HEK293 (cell line): ENCODE results near the gene SPATA12.

Experiments used
- CTCF ChIA-PET: fragments of 350-600 bp; formaldehyde crosslinking; extraction: SDS; loops from one replicate; lab custom pipeline; 2021; ENCODE audit warnings: antibody characterized with exemption; lab: Yijun Ruan, JAX
- POLR2A ChIA-PET: fragments of 300-600 bp; formaldehyde crosslinking; extraction: SDS; loops from one replicate; lab custom pipeline; 2020; ENCODE audit warnings: antibody characterized with exemption, inconsistent platforms; lab: Yijun Ruan, JAX
- H3K27ac ChIP-seq: fragments of 200-500 bp; sonication (Bioruptor generic); 2 replicates; pipeline ENCODE4 v1.5.1; 2014; ENCODE audit warnings: low read depth, low read length, control low read depth, inconsistent platforms; ENCODE audit errors: extremely low read depth
- H3K36me3 ChIP-seq, 2 experiments: fragments of 200-500 bp in 1 of 2; sonication (Bioruptor generic) in 1 of 2; 1 replicate in 1 of 2; 2 replicates in 1 of 2; pipeline ENCODE4 v1.5.1; 2014 to 2017; ENCODE audit warnings: inconsistent platforms in 2 of 2, low read length in 2 of 2; ENCODE audit not compliant: control insufficient read depth in 2 of 2, insufficient read depth in 1 of 2
- H3K4me1 ChIP-seq: fragments of 200-500 bp; sonication (Bioruptor generic); 2 replicates; pipeline ENCODE4 v1.5.1; 2014; ENCODE audit warnings: mild to moderate bottlenecking, low read length, inconsistent platforms; ENCODE audit not compliant: control insufficient read depth, insufficient read depth
- H3K4me3 ChIP-seq: 2 replicates; pipeline ENCODE4 v1.5.1; 2011; ENCODE audit warnings: low read depth, mild to moderate bottlenecking, control low read depth, low read length, moderate library complexity
- H3K9me3 ChIP-seq: fragments of 200-500 bp; sonication (Bioruptor generic); 2 replicates; pipeline ENCODE4 v1.5.1; 2014; ENCODE audit warnings: low read depth, low read length, inconsistent platforms; ENCODE audit not compliant: control insufficient read depth, insufficient read depth
- GLI4 ChIP-seq: fragments of 450-650 bp; formaldehyde crosslinking; IDR thresholded peaks from 2 replicates; pipeline ENCODE4 v1.5.1; 2016; ENCODE audit warnings: missing biosample characterization, missing genetic modification characterization
- HOXA7 ChIP-seq: sonication (generic); formaldehyde crosslinking; IDR thresholded peaks from 2 replicates; pipeline ENCODE4 v1.8.1; 2022; ENCODE audit warnings: missing genetic modification reagents, borderline replicate concordance
- OSR2 ChIP-seq: fragments of 450-650 bp; formaldehyde crosslinking; IDR thresholded peaks from 2 replicates; pipeline ENCODE4 v1.5.1; 2016; ENCODE audit warnings: missing biosample characterization, missing genetic modification characterization
- SCRT1 ChIP-seq: fragments of 450-650 bp; formaldehyde crosslinking; IDR thresholded peaks from 2 replicates; pipeline ENCODE4 v1.5.1; 2016; ENCODE audit warnings: missing biosample characterization, missing genetic modification characterization, borderline replicate concordance
- SCRT2 ChIP-seq: fragments of 450-650 bp; formaldehyde crosslinking; IDR thresholded peaks from 2 replicates; pipeline ENCODE4 v1.5.1; 2016; ENCODE audit warnings: missing biosample characterization, missing genetic modification characterization
- SETDB1 ChIP-seq: IDR thresholded peaks from one replicate; pipeline ENCODE4 v1.6.1; 2017; ENCODE audit warnings: mild to moderate bottlenecking, low read length, moderate library complexity, mixed read lengths; ENCODE audit not compliant: insufficient read length
- ZBTB7A ChIP-seq: fragments of 450-650 bp; formaldehyde crosslinking; IDR thresholded peaks from 2 replicates; pipeline ENCODE4 v1.5.1; 2016; ENCODE audit warnings: low read depth, missing biosample characterization, missing genetic modification characterization
- ZNF121 ChIP-seq: fragments of 450-650 bp; formaldehyde crosslinking; IDR thresholded peaks from 2 replicates; pipeline ENCODE4 v1.5.1; 2016; ENCODE audit warnings: missing biosample characterization, missing genetic modification characterization
- ZNF132 ChIP-seq: fragments of 450-650 bp; formaldehyde crosslinking; IDR thresholded peaks from 2 replicates; pipeline ENCODE4 v1.5.1; 2017; ENCODE audit warnings: missing biosample characterization, missing genetic modification characterization, borderline replicate concordance
- ZNF221 ChIP-seq: fragments of 450-650 bp; formaldehyde crosslinking; IDR thresholded peaks from 2 replicates; pipeline ENCODE4 v1.5.1; 2017; ENCODE audit warnings: missing biosample characterization, missing genetic modification characterization, borderline replicate concordance
- ZNF404 ChIP-seq: fragments of 450-650 bp; formaldehyde crosslinking; IDR thresholded peaks from 2 replicates; pipeline ENCODE4 v1.5.1; 2017; ENCODE audit warnings: missing biosample characterization, missing genetic modification characterization
- ZNF426 ChIP-seq: fragments of 450-650 bp; formaldehyde crosslinking; IDR thresholded peaks from 2 replicates; pipeline ENCODE4 v1.5.1; 2017; ENCODE audit warnings: missing biosample characterization, missing genetic modification characterization, mild to moderate bottlenecking, inconsistent platforms, moderate library complexity
- ZNF48 ChIP-seq: fragments of 450-650 bp; formaldehyde crosslinking; IDR thresholded peaks from 2 replicates; pipeline ENCODE4 v1.5.1; 2016; ENCODE audit warnings: missing biosample characterization, missing genetic modification characterization
- ZNF600 ChIP-seq: fragments of 450-650 bp; formaldehyde crosslinking; IDR thresholded peaks from 2 replicates; pipeline ENCODE4 v1.5.1; 2016; ENCODE audit warnings: missing biosample characterization, missing genetic modification characterization
- ZNF629 ChIP-seq: fragments of 450-650 bp; formaldehyde crosslinking; IDR thresholded peaks from 2 replicates; pipeline ENCODE4 v1.5.1; 2017; ENCODE audit warnings: missing biosample characterization, missing genetic modification characterization
- ZNF654 ChIP-seq: fragments of 450-650 bp; formaldehyde crosslinking; IDR thresholded peaks from 2 replicates; pipeline ENCODE4 v1.5.1; 2016; ENCODE audit warnings: low read depth, missing biosample characterization, missing genetic modification characterization
- ZNF664 ChIP-seq: fragments of 450-650 bp; formaldehyde crosslinking; IDR thresholded peaks from 2 replicates; pipeline ENCODE4 v1.5.1; 2016; ENCODE audit warnings: missing biosample characterization, missing genetic modification characterization
- TF ChIP-seq, protein P1 (sequence below): fragments of 450-650 bp; formaldehyde crosslinking; IDR thresholded peaks from 2 replicates; pipeline ENCODE4 v1.5.1; 2017; ENCODE audit warnings: missing biosample characterization, missing genetic modification characterization
- TF ChIP-seq, protein P2 (sequence below): fragments of 450-650 bp; formaldehyde crosslinking; IDR thresholded peaks from 2 replicates; pipeline ENCODE4 v1.5.1; 2016; ENCODE audit warnings: missing biosample characterization, missing genetic modification characterization
- TF ChIP-seq, protein P3 (sequence below): fragments of 450-650 bp; formaldehyde crosslinking; IDR thresholded peaks from 2 replicates; pipeline ENCODE4 v1.5.1; 2016; ENCODE audit warnings: missing biosample characterization, missing genetic modification characterization
- TF ChIP-seq, protein P4 (sequence below): fragments of 450-650 bp; formaldehyde crosslinking; IDR thresholded peaks from 2 replicates; pipeline ENCODE4 v1.5.1; 2016; ENCODE audit warnings: missing biosample characterization, missing genetic modification characterization
- TF ChIP-seq, protein P5 (sequence below): sonication (generic); formaldehyde crosslinking; IDR thresholded peaks from 2 replicates; pipeline ENCODE4 v1.8.1; 2022; ENCODE audit warnings: mild to moderate bottlenecking, moderate library complexity, missing genetic modification reagents

The SPATA12 gene

DNA sequence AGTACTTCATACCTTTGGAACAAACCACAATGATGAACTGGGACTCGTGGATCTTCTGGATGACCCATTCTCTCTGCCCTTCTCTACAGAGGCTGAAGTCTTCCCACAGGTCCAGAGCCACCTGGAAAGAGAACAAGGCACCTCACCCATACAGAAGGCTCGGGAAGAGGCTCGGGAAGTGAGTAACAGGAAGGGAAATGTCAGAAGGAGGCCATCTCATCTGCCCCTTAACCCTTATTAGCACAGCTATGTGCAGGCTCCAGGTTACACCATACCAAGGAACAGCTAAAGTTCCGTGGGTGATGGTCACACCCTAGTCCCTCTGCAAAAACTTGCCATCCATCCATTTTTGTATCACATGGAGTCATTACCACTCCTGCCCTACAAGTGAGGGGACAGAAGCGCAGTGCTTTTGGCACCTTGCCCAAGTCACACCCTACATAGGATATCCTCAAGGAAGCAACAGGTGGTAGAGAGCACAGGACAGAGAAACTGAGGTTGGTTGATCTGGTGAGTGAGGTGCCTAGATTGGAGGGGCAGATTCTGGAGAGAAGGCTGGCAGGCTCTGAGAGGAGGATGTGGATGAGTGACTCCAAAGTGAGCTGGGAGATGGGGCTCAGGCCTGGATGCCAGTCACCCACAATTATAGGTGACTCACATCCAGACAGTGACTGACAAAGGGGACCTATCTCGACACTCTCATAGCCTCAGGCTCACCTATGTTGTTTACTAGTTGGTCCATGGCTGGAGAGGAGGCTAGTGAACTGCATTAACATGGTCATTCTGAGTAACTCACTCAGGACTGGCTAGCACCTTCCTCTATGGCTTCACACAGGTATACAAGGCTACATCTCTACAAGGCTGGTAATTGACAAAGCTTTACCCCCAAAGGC lies 38.2 kb downstream of the SPATA12 start:
- Histone ChIP-seq H3K27ac (no peak overlapping the region), H3K4me1 (no peaks in the 10 kb centered on the region), H3K4me3 (no peak overlapping the region), H3K9me3 (no peaks in the 10 kb centered on the region), H3K36me3 (peaks cover 0 to 27% of the 10 kb centered on the region in 2 experiments; a peak in 1 of 3 replicates)
- ChIA-PET CTCF (interaction anchor here (0.5 to 3.5 kb wide), 12 partner anchors 10 to 1207 kb away, joined by 3 to 19 read pairs (median 4); partner anchors contain the start of genes HTD2 and RPP14), POLR2A (no interaction called here)
- TF ChIP-seq, protein P1, sequence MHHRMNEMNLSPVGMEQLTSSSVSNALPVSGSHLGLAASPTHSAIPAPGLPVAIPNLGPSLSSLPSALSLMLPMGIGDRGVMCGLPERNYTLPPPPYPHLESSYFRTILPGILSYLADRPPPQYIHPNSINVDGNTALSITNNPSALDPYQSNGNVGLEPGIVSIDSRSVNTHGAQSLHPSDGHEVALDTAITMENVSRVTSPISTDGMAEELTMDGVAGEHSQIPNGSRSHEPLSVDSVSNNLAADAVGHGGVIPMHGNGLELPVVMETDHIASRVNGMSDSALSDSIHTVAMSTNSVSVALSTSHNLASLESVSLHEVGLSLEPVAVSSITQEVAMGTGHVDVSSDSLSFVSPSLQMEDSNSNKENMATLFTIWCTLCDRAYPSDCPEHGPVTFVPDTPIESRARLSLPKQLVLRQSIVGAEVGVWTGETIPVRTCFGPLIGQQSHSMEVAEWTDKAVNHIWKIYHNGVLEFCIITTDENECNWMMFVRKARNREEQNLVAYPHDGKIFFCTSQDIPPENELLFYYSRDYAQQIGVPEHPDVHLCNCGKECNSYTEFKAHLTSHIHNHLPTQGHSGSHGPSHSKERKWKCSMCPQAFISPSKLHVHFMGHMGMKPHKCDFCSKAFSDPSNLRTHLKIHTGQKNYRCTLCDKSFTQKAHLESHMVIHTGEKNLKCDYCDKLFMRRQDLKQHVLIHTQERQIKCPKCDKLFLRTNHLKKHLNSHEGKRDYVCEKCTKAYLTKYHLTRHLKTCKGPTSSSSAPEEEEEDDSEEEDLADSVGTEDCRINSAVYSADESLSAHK (tag by site-specific recombination), result no peak
- TF ChIP-seq SCRT1 (tag by site-specific recombination) (peak; percentile 73; the same call in 1 of the 2 replicates), SCRT2 (tag by site-specific recombination) (peak; percentile 93), ZNF121 (tag by site-specific recombination) (no peak), ZNF426 (tag by site-specific recombination) (no peak), SETDB1 (no peak), ZNF132 (tag by site-specific recombination) (no peak), ZBTB7A (no peak), ZNF600 (no peak), ZNF664 (tag by site-specific recombination) (no peak), OSR2 (tag by site-specific recombination) (no peak), ZNF629 (no peak)
- TF ChIP-seq, protein P2, sequence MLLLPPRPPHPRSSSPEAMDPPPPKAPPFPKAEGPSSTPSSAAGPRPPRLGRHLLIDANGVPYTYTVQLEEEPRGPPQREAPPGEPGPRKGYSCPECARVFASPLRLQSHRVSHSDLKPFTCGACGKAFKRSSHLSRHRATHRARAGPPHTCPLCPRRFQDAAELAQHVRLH (tag by site-specific recombination), result no peak
- TF ChIP-seq, protein P3, sequence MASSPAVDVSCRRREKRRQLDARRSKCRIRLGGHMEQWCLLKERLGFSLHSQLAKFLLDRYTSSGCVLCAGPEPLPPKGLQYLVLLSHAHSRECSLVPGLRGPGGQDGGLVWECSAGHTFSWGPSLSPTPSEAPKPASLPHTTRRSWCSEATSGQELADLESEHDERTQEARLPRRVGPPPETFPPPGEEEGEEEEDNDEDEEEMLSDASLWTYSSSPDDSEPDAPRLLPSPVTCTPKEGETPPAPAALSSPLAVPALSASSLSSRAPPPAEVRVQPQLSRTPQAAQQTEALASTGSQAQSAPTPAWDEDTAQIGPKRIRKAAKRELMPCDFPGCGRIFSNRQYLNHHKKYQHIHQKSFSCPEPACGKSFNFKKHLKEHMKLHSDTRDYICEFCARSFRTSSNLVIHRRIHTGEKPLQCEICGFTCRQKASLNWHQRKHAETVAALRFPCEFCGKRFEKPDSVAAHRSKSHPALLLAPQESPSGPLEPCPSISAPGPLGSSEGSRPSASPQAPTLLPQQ, result no peak
- TF ChIP-seq, protein P4, sequence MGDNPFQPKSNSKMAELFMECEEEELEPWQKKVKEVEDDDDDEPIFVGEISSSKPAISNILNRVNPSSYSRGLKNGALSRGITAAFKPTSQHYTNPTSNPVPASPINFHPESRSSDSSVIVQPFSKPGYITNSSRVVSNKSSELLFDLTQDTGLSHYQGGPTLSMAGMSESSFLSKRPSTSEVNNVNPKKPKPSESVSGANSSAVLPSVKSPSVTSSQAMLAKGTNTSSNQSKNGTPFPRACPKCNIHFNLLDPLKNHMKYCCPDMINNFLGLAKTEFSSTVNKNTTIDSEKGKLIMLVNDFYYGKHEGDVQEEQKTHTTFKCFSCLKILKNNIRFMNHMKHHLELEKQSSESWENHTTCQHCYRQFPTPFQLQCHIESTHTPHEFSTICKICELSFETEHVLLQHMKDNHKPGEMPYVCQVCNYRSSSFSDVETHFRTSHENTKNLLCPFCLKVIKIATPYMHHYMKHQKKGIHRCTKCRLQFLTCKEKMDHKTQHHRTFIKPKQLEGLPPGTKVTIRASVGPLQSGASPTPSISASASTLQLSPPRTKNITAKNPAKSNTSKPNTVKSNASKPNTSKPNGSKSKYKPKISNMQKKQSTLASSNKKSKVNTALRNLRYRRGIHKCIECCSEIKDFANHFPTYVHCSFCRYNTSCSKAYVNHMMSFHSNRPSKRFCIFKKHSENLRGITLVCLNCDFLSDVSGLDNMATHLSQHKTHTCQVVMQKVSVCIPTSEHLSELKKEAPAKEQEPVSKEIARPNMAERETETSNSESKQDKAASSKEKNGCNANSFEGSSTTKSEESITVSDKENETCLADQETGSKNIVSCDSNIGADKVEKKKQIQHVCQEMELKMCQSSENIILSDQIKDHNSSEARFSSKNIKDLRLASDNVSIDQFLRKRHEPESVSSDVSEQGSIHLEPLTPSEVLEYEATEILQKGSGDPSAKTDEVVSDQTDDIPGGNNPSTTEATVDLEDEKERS (tag by site-specific recombination), result no peak

DNA sequence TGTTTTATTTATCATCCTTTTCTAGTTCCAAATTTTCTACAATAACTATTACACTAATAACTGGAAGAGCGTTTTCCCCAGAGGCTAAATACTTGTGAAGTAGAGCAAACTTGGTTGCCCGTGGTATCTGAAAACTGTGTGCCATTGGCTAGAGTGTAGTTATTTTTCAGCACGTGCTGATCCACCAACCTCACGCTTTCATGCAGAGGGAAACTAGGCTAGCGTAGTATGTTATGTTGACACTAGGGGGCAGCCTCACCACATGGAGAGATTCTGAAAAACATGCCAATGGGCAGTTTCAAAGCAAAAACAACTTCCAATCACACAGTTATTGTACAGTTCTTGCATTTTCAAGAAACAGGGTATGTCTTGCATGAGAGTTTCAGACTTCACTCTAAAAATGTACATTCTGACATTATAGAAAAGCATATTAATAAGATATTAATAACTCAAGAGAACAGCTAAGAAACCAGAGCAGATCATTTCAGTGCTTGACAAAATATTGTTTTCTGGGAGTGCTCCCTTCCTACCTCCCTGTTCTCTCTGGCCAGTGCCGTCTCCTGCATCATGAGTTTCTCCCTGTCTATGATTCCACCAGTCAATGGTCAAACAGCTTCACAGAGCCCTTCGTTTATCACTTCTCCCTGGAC lies 39.7 kb downstream of the SPATA12 start:
- no peaks in the 10 kb centered on the region for H3K4me1 ChIP-seq
- no peak overlapping the region for H3K4me3 ChIP-seq
- no peaks in the 10 kb centered on the region for H3K9me3 ChIP-seq
- no peak overlapping the region for H3K27ac ChIP-seq
- POLR2A ChIA-PET, result interaction anchor here (0.6 kb wide), 2 partner anchors 132 to 513 kb away, joined by 3 read pairs; no protein-coding TSS in a partner anchor
- CTCF ChIA-PET, result interaction anchor here (0.6 to 3.5 kb wide), 20 partner anchors 8 to 756 kb away, joined by 3 to 19 read pairs (median 3); no protein-coding TSS in a partner anchor
- H3K36me3 ChIP-seq, result peaks cover 0 to 31% of the 10 kb centered on the region in 2 experiments; a peak in 1 of 3 replicates
- TF ChIP-seq HOXA7 (CRISPR knock-in tag) (no peak), GLI4 (tag by site-specific recombination) (no peak), ZNF221 (no peak), ZNF404 (tag by site-specific recombination) (no peak), ZNF654 (tag by site-specific recombination) (peak; percentile 89), ZNF48 (tag by site-specific recombination) (no peak)
- TF ChIP-seq, protein P5, sequence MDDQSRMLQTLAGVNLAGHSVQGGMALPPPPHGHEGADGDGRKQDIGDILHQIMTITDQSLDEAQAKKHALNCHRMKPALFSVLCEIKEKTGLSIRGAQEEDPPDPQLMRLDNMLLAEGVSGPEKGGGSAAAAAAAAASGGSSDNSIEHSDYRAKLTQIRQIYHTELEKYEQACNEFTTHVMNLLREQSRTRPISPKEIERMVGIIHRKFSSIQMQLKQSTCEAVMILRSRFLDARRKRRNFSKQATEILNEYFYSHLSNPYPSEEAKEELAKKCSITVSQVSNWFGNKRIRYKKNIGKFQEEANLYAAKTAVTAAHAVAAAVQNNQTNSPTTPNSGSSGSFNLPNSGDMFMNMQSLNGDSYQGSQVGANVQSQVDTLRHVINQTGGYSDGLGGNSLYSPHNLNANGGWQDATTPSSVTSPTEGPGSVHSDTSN (CRISPR knock-in tag), result no peak
- TF ChIP-seq, protein P1 (tag by site-specific recombination), result 0 out of 2 replicates have a peak, but pooled peaks have one; percentile 26
